Activated CD4-positive, CD25-positive, alpha-beta regulatory T cell treated with anti-CD3 and anti-CD28 coated beads, Interleukin-2, amount 50 U/mL, for 16 hours (primary cell): Measurements from ENCODE around the gene CAPNS2.

ENCODE experiments used
- DNase-seq: peaks from one replicate; pipeline ENCODE4 v3.0.0-alpha.2; 2020; ENCODE audit warnings: low read depth, low spot score

CAPNS2 gene

DNA sequence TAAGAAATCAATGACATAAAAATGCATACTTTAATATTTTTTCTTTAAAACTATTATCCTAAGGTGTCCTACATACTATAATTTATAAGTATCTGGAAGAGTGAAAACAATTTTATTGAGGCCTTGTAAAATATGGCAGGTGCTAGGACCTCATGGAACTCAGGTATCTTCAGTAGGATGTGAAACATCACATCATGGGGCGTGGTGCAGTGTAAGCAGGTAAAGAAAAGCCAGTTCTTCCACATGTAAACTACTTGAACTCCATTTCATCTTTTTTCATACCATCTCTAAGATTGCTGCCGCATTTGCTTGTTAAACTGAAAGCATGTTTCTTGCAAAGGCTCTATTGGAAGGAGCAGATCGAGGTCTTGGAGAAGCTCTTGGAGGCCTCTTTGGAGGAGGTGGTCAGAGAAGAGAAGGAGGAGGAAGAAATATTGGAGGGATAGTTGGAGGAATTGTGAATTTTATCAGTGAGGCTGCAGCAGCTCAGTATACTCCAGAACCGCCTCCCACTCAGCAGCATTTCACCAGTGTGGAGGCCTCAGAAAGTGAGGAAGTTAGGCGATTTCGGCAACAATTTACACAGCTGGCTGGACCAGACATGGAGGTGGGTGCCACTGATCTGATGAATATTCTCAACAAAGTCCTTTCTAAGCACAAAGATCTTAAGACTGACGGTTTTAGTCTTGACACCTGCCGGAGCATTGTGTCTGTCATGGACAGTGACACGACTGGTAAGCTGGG, at the start of gene CAPNS2:
TSS of gene CAPNS2 (plus strand) at position 253 of the 744 bp plus-strand sequence. CDS start at position 326, 73 bp downstream.
- no peak for DNase-seq

DNA sequence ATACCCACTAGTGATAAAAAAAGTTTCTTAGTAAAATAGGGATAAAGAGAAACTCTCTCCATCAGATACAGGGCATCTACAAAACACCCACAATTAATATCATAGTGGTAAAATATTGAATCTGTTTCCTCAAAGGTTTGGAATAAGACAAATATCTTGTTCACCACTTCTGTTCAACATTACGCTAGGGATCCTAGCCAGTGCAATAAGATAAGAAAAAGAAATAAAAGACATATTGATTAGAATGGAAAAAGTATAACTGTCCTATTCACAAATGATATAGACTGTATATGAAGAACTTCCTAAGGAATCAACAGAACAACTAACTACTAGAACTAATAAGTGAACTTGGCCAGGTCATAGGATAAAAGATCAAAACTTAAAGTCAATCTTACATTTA, 44.7 kb upstream of the CAPNS2 start:
- no peak for DNase-seq

DNA sequence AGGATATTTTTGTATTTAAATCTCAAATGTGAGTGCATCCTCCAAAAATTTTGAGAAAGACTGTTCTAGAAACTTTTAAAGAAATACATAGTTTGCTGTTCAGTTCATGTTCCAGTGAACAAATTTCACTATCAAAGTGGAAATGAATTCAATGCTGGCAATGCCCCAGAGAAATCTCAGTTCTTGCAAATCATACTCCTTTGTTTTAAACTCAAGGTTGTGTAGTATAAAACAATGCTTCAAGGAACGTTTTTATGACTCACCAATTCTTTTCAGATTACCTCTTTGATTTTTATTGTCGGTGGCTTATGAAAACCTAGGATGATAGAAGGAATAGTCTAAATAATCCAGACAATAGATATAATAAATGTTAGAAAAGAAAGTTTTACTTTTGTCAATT, 40.0 kb upstream of the CAPNS2 start:
- DNase-seq, result no peak

DNA sequence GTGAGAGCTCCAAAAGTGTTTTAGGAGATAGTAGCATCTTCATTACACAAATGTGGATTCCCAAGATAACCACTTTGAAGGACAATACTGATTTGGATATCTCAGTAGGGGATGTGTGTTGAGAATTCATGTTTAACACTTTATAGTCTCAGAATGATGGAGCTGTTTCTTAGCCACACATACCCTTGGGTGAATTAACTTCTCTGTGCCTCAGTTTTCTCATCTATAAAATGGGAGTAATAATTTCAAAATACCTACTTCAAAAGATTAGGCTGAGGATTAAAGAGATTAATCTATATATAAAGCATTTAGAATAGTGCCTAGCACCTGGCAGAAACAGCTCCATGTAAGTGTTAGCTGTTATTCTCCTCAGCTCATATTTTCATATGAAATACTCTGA, 38.6 kb upstream of the CAPNS2 start:
- DNase-seq, result no peak

DNA sequence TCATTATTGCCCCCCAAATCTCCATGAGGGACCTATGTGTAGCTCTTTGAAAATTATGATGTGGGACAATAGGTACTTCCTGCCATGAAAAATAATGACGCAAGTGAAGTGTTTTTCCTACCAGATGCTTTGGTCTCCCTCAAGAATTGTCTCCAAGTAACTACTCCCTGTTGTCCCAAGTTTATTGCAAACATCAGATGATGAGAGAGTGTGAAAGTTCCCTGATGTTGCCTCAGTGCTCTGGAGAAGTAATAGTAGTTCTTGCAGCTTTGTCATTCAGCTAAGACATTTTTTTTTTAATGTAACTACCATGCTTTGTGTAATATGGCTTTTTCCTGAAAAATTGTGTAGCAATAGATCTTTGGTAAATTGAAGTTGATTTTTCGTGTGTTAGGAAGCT, 37.5 kb upstream of the CAPNS2 start:
- no peak for DNase-seq

DNA sequence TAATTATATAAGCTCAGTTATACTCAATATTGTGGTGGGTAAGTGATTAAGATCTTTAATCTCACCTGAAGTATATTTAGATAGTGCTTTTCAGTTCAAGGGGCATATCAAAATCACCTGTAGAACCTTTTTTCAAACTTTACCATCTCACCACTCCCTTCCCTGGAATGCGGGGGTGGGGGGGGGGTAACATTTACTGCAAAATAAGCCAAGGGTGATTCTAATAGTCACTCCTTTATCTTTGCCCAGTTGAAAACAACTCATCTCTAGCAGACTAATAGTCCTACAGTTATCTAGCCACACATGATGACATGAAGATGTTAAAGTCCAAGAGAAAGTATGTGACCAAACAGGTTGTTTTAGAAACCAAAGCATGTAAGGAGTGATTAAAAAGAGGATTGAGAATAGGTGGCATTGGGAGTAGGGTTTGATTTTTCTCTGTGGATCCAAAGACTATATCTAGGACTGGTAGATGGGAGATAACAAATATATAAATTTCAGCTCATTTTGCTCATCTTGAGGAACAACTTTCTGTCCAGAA, 36.1 kb upstream of the CAPNS2 start:
- no peak for DNase-seq

DNA sequence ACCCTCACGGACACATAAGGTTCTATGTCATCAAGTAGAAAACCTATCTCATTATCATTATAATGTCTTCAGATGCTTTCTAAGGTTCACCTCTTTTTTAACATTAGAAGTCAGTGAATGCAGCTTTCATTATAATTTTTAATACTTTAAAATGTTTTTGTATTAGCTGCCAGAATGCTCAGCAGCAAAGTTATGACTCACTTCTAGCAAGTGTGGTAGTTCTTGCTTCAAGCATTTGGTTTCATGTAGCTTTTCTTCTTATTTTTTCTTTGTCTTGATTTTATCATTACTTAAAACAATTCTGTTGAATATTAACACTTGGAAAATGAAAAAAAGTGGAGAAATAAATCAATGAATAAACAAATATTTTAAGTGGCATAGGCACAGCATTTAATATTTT, 34.3 kb upstream of the CAPNS2 start:
- DNase-seq, result no peak

DNA sequence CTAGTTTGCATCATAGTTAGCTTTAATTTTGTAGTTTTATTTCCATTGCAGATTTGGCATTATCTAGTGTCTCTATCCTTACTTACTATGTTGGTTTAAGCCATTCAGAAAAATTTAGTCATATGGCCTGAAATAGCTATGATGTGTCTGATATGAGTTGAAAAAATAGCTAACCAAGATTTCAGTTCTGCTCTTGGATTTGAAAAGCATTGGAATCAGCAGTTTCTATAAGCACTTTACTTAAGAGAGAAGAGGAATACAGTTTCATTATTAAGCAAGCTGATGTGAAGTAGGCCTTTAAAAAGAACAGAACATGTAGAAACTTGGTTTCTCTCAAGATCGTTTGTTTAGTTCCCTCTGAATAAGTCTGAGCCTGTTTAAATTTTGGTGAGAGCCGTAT, 31.7 kb upstream of the CAPNS2 start:
- DNase-seq, result no peak

DNA sequence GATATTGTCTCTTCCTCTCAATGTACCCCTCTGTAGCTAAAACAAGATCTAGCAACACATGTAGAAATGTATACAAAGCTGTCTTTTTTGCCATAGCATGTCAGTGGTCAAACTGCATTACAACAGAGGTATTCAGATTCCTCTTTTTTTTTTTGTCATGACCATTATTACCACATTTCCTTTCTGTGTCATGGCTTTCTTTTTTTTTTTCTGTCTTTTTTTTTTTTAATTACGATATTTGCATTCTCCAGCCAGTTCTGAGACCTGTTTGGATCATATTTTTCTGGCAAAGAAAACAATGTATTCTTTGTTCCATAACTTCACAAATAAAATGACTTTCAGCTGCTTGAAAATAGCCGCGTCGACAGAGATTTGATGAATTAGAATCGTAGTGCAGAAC, 27.4 kb upstream of the CAPNS2 start:
- no peak for DNase-seq

DNA sequence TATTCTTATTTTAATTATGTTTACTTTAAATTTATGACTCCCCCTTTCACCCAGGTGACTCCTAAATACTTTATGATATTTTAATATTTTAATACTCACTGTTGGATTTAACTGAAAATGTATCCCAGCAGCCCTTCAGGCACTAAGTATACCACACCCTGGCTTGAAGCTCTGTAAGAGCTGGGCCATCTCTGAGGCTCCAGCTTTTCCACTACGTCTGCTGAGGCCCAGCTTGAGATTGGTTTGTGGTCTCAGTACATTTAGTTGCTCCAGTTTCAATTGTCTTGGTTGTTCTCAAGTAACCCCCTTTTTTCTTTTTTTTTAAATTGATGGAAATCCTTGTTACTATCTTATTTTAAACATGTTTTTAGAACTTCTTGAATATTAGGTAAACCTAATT, 27.0 kb upstream of the CAPNS2 start:
- no peak for DNase-seq

DNA sequence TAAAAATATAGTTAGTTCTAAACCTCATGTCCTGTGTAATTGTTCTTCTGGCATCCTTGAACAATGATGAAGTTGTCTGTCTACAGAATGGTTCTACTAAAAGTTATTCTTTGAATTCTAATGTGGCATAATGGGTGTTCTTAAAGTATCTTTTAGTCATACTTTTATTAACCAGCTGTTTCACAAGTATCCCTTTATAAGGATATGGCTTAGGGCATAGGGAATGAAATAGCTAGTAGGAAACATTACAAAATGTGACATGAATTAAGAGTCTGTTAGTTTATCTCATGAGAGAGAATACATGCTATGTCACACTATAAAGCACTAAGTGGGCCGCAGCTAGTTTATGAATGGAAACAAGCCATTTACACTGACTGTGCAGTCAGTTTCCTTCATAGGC, 26.3 kb upstream of the CAPNS2 start:
- DNase-seq, result no peak

DNA sequence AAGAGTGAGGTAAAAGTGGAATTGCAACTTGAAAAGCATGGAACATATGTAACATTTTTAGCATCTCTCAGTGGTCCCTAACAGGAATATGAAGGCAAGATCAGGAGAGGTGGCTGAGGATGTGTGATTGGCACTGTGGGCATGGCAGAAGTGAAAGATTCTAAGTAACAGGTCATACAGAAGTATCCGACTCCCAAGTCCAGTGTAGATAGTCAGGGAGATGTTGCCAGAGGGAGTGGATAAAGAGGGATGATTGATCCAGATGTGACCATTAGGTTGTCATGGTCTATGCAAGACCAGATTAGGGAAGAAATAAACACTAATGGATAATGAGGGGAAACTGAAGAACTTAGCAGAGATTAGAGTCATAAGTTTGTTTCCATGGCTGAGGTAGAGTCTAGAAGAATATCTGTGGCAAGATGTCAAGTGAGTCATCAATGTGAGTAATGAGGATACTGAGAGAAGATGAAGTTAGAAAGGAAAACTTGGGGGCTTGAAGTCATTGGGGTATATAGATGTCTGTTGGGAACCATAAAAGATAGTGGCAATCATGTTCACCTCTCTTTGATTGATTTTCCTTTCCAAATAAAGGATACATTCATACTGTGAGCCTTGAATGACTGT, 23.9 kb upstream of the CAPNS2 start:
- no peak for DNase-seq

DNA sequence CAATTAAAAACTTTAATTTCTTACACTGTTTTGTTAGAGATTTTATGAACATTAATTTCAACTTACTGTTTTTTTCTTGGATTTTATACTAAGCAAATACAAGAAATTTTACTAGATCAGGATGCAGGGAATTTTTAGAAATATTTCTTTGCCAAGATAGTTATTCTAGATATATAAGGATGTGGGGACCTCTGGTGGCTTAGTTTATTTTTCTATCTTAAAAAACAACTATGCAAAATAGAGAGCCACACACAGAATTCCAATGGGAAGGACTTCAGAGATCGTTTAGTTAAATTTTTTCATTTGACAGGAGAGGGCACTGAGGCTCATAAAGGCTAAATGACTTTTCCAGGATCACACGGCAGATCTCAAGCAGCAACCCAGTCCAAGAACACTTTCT, 23.0 kb upstream of the CAPNS2 start:
- no peak for DNase-seq

DNA sequence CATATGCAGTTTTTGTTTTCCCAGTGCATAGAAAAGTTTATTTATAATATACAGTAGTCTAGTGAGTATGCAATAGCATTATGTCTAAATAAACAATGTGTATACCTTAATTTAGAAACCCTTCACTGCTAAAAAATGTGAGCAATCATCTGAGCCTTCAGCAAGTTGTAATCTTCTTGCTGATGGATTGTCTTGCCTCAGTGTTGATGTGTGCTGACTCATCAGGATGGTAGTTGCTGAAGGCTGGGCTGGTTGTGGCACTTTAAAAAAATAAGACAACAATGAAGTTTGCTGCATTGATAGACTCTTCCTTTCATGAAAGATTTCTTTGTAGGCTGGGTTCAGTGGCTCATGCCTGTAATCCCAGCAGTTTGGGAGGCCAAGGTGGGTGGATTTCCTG, 13.9 kb upstream of the CAPNS2 start:
- no peak for DNase-seq

DNA sequence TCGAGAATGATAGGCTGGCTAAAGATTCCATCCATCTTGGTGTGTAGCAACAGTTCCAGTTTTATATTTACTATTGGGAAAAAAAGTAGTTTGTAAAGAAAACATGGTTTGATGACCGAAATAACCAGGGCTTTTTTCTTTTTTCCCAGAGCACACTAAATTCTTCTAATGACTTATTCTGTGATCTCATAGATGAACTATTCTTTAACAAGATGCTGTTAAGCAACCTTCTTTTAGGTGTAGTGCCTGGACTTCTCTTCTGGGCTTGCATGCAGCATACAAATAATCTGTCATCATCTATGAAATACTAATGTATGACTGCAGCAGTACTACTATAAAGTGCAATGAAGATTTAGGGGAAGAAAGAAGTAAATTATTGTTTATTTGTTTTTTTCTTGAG, 11.0 kb upstream of the CAPNS2 start:
- DNase-seq, result no peak

DNA sequence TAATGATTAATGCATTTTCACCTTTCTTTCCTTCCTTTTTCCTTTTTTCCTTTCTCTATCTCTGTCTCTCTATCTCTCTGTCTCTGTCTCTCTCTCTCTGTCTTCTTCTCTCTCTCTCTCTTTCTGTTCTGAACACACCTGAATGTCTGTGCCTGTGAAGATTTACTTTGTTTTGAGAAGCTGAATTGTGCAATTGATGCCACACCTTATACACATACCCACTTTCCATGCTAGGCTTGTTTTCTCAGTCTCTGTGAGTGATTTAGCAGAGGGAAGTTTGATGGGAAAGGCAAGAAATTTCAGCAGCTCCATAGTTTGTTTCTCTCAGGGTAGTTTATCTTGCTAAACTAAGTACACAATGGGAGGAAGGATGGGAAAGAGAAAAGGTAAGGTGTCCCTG, 9.3 kb upstream of the CAPNS2 start:
- no peak for DNase-seq

DNA sequence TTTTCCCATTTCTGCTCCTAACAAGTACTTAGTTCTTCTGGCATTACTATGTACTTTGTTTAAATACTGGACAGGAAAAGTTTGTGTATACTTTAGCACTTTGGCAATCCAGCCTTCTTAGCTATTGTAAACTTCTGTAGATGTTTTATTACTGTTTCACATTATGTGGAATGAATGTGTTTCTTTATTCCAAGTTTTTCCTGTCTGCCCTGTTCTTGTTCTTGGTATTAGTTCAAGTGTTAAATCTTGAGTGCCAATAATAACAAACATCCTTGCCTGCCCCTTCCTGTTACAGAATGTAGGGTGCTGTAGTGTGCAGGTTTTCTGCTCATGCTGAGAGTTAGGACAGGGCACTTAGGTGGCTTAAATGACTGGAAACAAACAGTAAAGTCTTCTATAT, 7.3 kb upstream of the CAPNS2 start:
- DNase-seq, result no peak

DNA sequence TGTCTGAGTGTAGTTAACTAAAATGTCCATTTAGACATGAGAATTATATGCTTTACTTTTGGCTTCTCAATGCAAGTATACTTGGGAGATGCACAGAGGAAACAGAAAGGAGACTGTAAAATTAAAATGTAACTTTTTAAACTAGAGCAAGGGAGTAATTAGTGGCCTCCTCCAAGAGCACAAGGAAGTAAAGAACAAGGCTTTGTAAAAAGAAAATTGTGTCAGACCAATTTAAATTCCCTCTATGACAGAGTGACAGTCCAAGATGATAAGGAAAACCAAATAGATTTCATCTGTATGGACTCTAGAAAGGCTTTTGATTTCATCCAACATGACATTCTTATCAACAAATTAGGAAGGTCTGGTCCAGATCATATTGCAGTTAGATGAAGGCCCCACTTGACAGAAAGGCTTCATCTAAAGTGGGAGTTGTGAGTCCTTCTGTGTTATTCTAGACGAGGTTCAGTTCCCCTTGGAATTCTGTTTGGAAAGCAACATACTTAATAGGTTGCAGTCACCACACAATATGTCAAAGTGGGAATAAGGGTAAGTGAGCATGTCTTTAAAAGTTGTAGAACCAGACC, 6.5 kb upstream of the CAPNS2 start:
- DNase-seq, result no peak

DNA sequence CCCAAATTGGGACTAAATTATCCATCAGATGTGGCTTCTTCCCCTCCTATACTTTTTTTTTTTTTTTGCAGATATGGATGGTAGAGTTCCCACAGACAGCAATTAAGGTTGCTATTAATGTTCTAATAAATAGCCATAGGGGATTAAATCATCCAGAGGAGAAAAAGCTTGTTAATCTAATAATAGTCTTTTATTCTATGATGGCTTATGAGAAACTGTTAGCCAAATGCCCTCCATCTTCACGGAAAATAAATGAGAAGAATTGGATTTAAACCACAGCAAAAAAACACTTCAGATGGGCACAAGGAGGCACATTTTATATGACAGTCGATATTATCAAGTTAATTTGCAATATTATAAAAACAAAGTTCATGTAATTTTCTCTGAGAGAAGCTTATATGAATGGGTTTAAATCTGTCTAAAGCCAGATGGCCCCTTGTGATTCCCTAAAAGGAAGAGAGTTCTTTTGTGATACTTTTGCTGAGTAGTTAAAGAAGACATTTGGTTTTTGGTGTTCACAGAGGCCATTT, 5.1 kb upstream of the CAPNS2 start:
- DNase-seq, result no peak

DNA sequence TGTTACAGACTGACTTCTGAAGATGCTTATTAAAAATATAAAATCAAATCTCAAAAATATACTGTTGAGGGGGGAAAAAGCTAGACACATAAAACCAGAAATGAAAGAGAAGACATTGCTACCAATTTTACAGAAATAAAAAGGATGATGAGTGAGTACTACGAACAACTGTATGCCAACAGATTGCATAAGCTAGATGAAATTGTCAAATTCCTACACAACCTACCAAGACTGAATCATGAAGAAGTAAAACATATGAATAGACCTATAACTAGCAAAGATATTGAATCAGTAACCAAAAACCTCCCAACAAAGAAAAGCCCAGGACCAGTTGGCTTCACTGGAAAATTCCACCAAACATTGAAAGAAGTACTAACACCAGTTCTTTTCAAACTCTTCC, 3.5 kb upstream of the CAPNS2 start:
- no peak for DNase-seq

DNA sequence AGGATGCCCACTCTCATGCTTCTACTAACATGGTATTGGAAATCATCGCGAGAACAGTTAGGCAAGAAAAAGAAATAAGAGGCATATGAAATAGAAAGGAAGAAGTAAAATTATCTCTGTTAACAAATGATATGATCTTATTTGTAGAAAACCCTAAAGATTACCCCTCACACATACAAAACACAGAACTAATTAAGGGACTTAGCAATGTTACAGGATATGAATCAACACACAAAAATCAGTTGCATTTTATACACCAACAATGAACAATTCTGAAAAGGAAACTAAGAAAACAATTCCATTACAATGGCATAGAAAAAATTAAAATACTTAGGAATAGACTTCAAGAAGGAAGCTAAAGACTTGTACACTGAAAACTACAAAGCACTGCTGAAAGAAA, 2.7 kb upstream of the CAPNS2 start:
- DNase-seq, result no peak

DNA sequence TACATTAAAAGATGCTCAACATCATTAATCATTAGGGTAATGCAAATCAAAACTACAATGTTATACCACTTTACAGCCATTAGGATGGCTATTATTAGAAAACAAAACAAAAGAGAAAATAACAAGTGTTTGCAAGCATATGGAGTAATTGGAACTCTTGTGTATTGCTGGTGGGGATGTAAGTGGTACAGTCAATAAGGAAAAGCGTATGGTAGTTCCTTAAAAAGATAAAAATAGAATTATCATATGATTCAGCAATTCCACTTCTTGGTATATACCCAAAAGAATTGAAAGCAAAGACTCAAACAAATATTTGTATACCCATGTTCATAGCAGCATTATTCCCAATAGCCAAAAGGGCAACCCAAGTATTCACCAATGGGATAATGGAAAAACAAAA, 1.4 kb upstream of the CAPNS2 start:
- DNase-seq, result no peak

DNA sequence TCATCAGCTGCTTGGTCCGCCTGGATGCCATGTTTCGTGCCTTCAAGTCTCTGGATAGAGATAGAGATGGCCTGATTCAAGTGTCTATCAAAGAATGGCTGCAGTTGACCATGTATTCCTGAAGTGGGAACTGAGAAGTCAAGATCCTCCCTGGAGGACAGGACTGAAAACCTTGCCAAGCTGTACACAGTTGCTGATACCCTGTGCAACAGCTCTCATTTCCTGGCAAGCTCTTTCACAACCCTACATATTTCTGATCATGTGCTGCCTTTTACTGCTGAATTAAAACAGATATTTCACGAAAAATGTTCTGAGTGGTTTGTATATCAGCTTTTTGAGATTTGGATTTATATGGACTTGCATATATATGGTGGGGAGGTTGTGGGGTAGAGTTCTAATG, 898 bp downstream of the CAPNS2 start:
- no peak for DNase-seq
